Activated T-helper 1 cell treated with Interleukin-2 at 50 U/mL for 16 hours (primary cell): ENCODE measurements around the gene TMTC4.

Experiments
- DNase-seq: peaks from one replicate; pipeline ENCODE4 v3.0.0-alpha.2; 2020; ENCODE audit warnings: low read depth

TMTC4 gene

GRCh38 chr13:100667894-100668293 lies 6.7 kb downstream of the TMTC4 start:
- DNase-seq = no peak

DNA sequence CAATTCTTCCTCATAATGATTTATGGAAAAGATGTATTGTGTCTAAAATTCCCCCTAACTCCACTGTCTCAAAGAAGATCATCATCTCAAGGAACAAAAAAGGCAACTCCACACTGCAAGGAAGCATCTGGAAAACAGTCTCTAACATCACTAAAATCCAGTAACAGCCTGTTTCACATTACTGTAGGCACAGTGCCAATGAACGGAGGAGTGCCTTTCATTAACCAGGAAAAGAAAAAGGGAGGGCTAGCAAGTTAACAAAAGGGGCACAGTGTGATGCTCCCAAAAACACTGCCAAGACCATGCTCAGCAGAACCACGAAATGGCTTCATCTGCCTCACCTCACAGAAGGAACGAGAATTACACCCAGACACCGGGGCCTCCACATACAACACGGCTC lies 8.5 kb downstream of the TMTC4 start:
- DNase-seq = no peak

GRCh38 chr13:100665403-100665802 lies 9.2 kb downstream of the TMTC4 start:
- no peak for DNase-seq

GRCh38 chr13:100664171-100664900 lies 10.3 kb downstream of the TMTC4 start:
- no peak for DNase-seq

GRCh38 chr13:100662468-100663211 lies 12.0 kb downstream of the TMTC4 start:
- no peak for DNase-seq

DNA sequence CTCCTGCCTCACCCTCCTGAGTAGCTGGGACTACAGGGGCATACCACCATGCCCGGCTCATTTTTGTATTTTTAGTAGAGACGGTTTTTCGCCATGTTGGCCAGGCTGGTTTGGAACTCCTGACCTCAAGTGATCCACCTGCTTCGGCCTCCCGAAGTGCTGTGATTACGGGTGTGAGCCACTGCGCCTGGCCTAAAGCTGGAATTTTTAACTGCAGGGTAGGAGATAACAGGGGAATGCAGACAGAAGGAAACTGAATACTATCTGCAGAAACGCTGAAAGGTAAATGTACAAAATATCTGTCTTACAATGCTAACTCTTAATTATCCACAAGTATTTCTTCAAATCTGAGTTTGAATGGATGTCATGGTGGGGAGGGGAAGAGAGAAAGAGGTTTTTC lies 13.8 kb downstream of the TMTC4 start:
- DNase-seq = no peak

- DNase-seq = no peak
Measured at GRCh38 chr13:100659578-100659977, 15.0 kb downstream of the TMTC4 start.

- no peak for DNase-seq
Measured at GRCh38 chr13:100658363-100658762, 16.2 kb downstream of the TMTC4 start.

- no peak for DNase-seq
Measured at GRCh38 chr13:100657881-100658315, 16.7 kb downstream of the TMTC4 start.

DNA sequence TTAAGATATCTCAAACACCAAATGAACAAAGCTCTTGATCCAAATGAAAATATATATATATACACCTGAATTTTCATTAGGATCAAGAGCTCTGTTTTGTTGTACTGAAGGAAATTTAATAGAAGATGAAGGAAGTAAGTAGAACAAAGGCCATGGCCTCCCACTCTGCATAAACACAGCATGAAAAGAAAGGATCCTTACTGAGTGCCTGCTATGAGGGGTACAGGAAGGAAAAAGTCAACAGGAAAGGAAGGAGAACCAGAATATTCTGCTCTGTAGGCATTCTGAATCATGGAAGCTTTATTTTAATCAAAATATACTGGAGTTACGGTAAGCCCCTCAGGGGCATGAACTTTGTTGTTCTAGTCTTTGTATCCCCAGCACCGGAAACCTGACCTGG lies 22.1 kb downstream of the TMTC4 start:
- no peak for DNase-seq

DNA sequence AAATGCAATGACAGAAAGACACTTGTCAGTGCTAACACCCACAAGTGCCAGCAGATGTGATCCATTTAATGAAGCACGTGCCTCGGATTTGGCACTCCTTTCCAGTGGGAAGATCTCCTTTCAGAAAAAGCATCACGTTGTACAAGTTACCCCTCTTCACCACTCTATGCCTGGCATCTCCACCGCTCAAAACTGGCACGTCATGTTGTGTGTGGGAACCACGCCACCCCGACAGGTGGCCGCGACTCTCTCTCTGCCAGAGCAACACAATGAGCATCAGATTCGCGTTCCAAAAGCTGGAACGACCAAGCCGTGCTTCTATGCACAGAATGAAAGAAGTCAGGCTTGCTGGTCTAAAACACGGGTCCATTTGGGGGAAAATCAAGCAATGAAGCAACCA lies 24.3 kb downstream of the TMTC4 start:
- no peak for DNase-seq

- no peak for DNase-seq
Measured at GRCh38 chr13:100648354-100648753, 26.2 kb downstream of the TMTC4 start.

DNA sequence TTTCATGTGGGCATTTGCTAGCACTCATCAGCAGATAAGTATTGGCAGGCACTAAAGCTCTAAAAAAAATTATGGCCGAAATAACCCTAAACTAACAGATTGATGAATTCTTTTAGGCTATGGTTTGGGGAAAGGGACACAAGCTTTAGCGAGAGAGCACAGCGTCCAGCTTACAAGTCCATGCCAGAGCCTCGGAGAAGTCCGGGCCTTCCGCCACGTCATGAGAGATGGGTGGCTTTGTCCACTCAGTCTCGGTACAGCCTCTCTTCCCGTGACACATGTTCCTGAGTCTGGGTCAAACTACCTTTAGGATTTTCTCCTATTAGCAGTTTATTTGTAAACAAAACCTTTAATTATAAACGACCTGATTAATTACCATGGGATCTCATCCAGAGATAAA lies 27.7 kb downstream of the TMTC4 start:
- DNase-seq = no peak

DNA sequence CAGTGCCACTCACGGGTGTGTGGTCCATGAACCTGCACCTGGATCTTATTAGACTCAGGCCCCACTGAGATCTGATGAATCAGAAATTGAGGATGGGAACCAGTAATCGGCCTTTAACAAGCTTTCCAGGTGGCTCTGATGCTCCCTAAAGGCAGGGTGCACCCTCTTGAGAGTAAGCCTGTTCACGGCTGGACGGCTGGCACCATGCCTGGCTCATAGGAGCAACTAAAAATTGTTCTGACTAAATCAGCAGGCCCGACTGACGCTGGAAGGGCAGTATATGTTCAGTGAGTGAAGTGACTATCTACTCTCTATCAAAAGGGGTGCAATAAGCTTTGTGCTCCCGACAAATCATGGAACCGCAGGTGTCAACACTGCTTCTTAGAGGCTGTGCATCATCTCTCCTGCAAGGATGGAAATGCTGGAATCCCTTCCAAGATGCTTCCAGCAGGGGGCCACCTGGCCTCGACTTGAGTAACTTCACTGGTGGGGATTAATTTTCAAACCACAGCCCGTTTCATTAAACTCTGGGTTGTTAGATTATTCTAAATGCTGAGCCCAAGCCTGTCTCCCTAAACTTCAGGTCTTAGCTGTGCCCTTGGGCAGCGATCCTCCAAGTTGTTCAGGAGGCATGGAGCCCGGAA lies 28.4 kb downstream of the TMTC4 start:
- DNase-seq = no peak

GRCh38 chr13:100645382-100645781 lies 29.2 kb downstream of the TMTC4 start:
- DNase-seq = no peak

DNA sequence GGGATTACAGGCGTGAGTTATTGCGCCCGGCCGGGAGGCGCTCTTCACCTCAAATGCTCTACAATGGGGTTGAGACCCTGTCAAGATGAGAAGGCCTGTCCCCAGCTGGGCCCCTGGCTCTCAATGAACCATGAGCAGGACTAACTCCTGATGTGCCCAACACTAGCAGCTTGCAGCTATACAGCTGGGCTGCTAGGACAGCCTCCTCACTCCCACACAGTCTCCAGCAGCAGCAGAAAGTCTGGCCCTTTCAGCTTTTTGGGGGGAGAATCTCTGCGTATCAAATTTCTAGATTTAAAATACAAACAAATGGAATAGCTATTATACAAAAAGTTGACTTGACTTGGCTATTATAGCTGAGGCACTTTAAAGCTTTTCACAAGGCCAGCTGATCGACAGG lies 30.2 kb downstream of the TMTC4 start:
- no peak for DNase-seq

DNA sequence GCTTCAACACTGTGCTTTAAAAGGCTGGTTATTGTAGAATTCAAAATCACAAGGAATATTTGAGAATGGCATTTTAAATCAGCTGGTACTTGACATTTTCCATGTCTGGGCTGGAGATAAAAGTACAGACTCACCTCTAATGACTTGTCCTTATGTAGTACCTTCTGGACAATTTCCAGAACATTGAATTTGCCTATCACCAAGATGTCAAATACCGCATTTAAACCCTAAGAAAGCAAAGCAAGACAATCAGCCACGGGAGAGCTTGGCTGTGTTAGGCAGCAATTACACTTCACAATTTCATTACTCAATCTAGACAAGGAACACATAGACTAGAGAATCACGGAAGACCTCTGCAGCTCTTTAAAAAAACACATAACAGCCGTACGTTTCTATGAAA lies 36.8 kb downstream of the TMTC4 start:
- no peak for DNase-seq

GRCh38 chr13:100637380-100637779 lies 37.2 kb downstream of the TMTC4 start:
- DNase-seq = no peak

DNA sequence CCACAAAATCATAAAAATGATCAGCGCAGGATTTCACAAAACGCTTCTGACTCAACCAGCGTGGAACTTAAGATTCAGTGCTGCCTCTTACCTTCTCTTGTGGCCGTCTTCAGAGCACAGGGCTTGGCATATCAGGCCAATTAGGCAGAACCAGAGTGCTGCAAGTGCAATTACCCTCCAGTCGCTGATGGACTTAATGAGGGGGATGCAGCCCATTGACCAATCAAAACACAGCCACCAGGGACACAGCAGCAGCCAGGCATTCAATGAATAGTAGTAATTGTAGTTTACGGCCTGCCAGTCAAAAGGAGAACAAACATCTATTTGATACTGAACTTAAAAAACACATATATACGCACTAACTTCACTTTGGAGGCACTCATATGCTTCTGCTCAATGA lies 38.2 kb downstream of the TMTC4 start:
- DNase-seq = no peak

DNA sequence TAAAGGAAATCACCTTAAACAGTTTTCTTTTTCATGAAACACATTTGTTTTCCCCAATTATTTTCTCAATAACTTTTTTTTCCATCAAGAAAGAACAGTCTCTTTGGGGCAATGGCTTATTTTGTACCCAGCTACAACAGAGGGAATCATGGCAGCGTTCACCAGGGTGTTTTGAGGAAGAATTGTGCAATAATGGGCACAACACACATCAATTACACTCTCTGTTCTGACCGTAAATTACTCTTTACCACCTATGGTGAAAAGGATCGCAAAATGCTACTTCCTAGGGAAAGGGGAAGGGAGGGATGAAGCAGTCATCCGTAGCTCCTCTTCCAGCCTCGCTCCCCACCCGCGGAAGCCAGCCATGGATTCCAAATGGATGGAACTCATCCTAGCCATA lies 38.6 kb downstream of the TMTC4 start:
- no peak for DNase-seq

- no peak for DNase-seq
Measured at GRCh38 chr13:100634696-100635095, 39.9 kb downstream of the TMTC4 start.

DNA sequence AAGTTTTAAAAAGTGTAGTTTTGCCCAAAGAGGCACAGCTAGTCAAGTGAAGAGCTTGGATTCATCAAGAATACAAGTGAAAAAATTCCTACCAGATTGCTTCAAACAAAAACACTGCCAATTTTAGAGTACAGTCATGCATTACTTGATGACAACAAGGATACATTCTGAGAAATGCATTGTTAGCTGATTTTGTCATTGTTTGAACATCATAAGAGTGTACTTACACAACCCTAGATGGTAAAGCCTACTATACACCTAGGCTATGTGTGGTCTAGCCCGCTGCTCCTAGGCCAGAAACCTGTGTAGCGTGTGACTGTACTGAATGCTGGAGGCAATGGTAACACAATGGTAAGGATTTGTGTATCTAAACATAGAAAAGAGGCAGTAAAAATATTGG lies 41.1 kb downstream of the TMTC4 start:
- no peak for DNase-seq

- no peak for DNase-seq
Measured at GRCh38 chr13:100630555-100630954, 44.0 kb downstream of the TMTC4 start.
